Stimulated activated CD4-positive, alpha-beta T cell treated with anti-CD3 and anti-CD28 coated beads, Interleukin-12 subunit alpha, Interleukin-12 subunit beta, amount 100 ng/mL, for 4 hours (primary cell): Measurements from ENCODE around the gene TUBB.

ENCODE experiments used
- DNase-seq: peaks from one replicate; pipeline ENCODE4 v3.0.0-alpha.2; 2020

The TUBB gene

GRCh38 chr6:30719791-30720737 is at the start of gene TUBB:
Gene TUBB, plus strand, starts transcription at chr6:30720352. Its CDS starts 155 bp downstream, at chr6:30720507.
- DNase-seq, result peak; percentile 94

DNA sequence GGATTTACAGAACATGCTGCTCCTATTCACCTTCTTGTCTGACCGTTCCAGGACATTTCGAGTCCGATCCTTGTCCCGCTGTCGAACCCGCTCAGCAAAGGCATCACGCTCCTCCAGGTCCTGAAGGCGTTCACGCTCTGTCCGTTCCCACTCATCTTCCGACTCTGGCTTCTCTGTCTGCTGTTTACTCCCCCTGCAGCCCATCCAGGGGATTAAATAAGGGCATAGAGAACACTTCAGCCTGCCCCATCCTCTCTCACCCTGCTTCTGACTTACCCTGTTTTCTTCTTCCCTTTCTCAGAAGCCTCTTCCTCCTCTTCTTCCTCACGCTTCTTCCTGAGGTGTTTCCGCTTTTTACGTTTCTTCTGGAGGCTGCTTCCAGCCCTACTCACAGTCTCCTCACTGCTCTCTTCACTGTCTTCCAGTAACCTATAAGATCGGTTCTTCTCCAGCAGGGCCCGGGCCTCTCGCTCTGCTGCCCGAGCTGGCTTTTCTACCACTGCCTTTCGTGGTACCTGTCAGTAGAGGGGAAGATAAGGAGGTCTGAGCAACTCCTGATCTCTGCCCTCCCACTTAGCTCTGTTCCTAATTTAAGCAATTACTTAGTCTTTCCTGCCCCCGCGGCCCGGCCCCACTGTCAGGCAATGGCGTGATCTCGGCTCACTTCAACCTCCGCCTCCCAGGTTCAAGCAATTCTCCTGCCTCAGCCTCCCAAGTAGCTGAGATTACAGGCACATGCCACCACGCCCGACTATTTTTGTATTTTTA is 49.2 kb upstream of the TUBB start:
- no peak for DNase-seq

DNA sequence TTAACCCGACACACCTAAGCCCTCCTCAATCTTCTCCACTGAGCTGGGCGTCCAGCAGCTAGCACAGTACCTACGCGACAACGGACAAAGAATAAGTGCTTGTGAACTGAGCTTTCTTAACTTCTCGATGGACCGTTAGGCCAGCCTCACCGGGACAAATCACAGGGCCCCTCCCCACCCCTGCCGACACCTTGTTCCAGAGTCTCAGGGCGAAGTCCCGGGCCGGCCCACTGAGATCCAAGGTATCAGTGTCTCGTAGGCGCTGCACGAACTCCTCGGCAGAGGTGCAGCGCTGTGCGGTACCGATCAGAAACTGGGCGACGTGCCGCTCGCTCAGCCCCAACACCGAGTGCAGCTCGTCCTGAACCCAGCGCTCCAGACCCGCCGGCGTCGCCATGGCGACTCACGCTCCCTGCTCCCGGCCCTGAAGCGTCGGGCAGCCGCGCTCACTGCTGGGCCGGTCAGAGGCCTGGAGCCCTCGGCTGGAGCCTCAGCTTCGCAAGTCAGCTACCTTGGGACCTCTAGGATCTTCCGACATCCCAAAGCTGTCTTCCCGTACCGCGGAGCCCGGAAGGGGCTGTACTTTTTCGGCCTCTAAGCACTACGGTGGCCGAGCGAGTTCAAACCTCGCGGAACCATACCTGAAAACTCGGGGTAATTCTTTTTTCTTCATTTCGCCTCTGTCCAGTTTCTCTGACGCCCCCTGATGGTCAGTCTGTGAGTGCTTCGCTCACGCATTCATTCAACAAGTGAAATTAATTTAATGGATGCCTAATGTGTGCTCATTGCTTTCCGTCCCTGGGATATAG is 47.5 kb upstream of the TUBB start, which contains the start of gene DHX16:
Gene DHX16, minus strand, starts transcription at position 562 of the 809 bp plus-strand sequence. Its CDS starts 165 bp downstream, at position 397.
- peak; percentile 85 for DNase-seq

DNA sequence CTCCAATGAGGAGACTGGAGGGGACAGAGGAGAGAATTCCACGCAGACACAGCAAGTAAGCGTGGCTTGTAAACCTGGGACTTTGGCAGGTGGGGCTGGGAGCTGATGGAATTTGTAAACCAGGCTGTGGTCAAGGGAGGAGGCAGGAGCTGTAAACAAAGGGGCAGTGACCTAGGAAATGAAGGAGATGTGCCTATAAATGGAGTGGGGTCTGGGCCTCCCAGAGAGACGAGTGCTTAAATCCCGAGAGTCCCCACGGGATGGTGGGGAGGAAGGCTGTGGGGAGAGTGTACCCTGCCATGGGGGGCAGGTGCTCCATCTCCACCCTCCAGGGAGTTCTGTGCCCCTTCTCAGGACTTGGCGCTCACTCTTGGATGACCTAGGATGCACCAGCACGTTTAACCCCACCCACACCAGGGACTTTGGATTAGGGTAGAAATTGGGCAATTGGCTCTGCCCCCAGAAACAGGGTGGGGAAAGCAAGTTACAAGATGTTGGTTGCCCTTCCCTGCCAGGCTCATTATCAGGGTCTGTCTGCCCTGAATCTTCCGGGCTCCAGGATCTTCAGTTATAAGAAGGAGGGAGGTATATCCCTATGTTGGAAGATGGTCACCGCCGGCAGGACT is 43.4 kb upstream of the TUBB start:
- no peak for DNase-seq

DNA sequence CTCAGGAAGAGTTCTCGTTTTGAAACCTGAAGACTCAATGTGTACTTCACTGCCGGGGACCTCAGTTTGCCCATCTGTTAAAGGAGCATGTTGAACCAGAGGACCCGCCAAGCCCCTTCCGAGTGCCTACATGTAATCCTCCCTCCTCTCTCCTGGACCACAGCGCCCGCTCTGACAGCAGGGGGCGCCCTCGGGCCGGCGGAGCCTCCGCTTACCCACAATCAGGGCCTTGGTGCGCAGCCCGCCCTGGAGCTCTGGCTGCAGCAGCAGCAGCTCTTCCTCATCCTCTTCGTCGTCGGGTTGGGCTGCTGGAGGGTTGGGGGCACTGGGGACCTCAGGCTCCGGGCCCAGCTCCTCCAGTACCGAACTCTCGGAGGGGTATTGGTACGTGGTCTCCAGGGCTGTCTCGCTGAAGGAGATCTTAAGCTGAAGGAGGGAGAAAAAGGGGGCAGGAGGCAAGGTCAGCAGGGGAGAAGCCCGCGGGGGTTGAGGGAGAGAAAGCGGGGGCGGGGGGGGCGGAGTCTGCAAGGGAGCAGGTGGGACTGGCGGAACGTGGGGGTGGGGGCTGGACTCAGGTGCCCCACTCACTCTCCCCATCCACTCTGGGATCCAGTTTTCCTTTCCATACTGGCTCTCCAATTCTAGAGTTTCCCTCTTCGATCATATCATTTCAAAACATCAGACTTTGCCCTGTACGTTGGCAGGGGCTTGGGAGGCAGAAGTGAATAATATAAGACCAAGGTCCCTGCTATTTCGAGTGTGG is 41.0 kb upstream of the TUBB start:
- DNase-seq, result peak; percentile 91

DNA sequence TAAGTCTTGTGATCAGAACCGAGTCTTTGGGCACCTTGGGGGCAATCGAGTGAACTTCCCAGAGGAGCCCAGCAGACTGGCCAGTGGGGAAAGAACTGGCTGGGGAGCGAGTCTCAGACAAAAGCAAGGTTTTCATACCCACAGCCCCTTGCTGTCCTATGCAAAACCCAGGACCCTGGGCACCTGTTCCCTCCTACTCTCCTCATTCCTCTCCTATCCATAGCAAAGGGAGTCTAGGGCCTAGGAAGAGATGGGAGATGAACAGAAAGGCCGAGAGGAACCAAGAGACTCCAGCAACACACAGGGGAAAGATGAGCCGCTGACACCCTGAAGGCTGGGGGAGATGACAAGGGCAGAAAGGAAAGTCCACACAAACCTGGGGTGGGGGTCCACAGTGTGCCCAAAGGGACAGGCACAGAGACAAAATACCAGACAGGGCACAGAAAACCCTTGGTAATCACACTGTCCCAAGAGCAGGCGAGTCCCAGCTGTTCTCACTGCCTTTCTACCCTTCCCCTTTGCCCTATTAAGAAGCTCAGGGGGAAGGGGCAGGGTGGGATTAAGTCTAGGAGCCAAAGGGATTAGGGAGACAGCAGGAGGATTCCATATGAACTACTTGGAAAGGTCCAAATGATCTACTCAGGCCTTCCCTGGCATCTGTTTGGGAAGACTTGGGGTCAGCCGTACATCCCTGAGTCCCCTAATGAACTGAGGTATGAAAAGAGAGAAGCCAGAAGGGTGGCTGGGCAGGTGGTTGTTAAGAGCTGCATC is 40.2 kb upstream of the TUBB start:
- no peak for DNase-seq

GRCh38 chr6:30681766-30682142 is 38.4 kb upstream of the TUBB start:
- DNase-seq, result no peak

DNA sequence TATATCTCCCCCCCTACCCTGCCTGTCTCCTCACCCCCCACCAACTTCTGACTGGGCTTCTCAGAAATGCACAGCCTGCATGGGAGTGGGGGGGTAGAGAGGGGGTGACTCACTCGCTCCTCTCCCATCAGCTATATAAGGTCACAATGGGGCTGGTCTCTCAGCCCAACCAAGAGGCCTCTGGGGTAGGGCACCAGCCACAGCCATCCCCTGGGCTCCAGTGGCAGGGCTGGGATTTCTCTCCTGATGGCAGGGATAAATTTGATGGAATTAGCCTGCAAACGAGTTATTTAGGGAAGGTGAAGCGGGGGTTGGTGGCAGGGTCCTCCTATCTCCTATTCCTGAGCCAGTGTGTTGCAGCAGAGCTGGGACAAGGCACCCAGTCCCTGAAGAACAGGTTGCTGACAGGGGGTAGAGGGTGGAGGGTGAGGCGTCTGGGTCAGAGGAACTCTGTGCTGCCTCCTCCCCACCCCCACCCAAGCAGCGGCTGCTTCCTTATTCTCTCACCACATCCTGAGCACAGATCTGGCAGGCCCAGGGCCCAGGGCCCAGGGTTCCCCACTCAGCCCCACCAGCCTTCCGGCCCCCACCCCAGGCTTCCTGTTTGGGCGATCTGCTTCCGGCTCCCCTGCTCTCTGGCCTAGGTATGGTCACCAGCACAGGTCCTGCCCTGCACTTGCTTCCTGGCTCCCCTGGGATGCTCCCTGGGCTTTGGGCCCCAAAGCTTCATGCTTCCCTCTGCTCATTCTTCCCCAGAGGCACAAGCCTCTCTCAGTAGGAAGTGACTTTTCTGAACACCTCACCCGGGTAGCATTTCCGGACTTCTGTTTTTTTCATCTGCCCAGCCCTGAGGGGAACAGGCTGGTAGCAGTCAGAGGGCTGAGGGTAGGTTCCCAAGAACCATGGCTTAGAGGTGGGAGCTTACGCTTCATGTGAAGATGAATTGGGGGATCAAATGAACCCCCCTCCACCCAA is 37.7 kb upstream of the TUBB start:
- peak; percentile 75 for DNase-seq

- DNase-seq, result no peak
Observed at GRCh38 chr6:30683183-30683979, 36.8 kb upstream of the TUBB start.

DNA sequence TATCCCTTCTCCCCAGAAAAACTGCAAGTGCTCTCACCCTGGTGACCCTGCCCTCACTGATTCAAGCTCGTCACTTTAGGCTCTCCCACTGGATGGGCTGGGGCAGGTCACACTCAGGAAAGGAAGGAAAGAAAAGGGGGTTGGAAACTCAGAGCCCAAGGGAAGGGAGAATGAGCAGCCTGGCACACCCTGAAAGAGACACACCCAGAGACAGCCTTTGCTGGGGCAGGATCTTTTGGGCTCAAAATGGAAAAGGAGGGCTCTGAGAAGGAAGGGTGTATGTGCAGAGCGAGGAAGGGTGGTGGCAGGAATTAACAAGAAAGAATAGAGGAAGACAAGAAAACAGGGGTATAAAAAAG is 36.2 kb upstream of the TUBB start:
- DNase-seq, result no peak

DNA sequence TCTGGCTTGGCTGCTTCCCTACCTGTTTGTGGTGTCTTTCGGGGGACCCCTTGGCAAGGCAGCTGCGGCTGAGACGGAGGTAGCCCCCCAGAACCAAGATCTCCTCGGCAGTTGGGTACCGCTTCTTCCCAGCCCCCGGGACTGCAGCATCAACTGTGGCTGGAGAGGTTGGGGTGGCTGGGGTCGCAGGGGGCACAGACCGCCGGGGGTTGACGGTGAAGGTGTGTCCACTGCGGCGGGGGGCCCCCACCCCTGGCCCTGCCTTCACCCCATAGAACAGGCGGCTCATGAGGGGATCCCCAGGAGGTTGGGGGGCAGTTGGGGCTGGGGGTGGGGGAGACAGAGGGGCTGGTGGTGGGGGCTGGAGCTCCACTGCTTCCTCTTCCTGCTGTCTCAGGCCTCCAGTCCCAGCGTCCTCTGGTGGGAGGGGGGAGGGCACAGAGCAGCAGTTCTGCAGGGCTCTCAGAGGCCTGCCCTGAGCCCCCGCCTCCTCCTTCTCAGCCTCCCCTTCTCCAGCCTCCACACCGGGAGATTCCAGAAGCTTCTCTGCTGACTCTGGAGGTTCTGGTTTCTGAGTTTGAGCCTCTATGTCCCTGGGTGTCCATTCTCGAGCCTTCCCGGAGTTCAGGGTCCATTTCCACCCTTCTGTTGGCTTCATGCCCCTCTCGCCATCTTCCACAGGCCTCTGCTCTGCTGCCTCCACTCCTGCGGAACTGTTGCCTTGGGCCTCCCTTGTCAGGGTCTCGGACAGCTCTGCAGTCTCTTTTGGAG is 35.6 kb upstream of the TUBB start:
- DNase-seq, result peak; percentile 64

- no peak for DNase-seq
Observed at GRCh38 chr6:30685157-30686008, 34.8 kb upstream of the TUBB start.

- peak; percentile 88 for DNase-seq
Observed at GRCh38 chr6:30686009-30686907, 33.9 kb upstream of the TUBB start, which contains the start of gene PPP1R18. Gene PPP1R18, minus strand, starts transcription at chr6:30686645. Its CDS starts 627 bp downstream, at chr6:30686018.

DNA sequence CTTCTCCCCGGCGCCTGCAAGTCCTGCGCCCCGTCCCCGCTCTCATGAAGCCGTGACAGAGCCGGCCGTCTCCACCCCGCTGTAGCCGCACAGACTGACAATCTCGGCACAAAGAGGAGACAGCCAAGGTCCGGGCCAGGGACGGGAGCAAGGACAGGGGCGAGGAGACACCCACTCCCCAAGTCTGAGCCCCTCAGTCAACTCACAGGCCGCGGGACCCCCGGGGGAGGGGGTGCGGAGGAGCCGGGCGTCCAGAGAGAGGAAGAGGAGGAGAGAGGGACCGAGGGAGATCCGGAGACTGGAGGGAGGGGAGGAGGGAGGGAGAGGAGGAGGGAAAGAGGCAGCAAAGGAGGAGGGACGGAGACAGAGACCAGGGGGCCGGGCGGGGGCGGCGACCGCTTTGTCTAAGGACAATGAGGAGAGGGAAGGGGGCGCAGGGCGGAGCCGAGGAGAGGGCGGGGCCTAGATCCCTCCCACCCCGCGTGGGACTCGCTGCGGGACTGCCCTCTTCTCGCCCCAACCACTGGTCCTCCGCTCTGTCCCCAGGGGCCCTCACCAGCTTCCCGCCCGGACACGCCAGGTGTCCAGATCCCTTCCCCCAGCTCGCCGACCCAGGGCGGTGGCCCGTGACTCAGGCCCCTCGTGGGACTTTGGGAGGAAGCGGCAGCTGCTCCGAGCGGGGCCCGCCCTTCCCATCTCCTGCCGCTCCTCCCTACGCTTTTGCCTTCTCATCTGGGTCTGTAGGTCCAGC is 33.1 kb upstream of the TUBB start:
- peak; percentile 84 for DNase-seq
